Body of pancreas (tissue), 4 donors: ENCODE data around the gene NPIPB13.
"Not testable (repeated sequence)": the region's sequence is repeated elsewhere in the genome, so short reads cannot be mapped to it uniquely, and the experiment has no call there.

Experiments
- POLR2A ChIP-seq, 3 donors: fragments of 450-650 bp; IDR thresholded peaks; one replicate each; pipeline ENCODE4 v1.6.1; 2016; ENCODE audit warnings: antibody characterized with exemption in 3 of 3, mild to moderate bottlenecking in 2 of 3
- TF ChIP-seq, protein P1 (sequence below), 7 experiments: fragments of 450-650 bp in 4 of 7; fragments of 200-600 bp in 3 of 7; sonication (generic) in 3 of 7; IDR thresholded peaks; one replicate each; pipeline ENCODE4 v1.5.1; 2016 to 2019; ENCODE audit warnings: antibody characterized with exemption in 7 of 7

DNA sequence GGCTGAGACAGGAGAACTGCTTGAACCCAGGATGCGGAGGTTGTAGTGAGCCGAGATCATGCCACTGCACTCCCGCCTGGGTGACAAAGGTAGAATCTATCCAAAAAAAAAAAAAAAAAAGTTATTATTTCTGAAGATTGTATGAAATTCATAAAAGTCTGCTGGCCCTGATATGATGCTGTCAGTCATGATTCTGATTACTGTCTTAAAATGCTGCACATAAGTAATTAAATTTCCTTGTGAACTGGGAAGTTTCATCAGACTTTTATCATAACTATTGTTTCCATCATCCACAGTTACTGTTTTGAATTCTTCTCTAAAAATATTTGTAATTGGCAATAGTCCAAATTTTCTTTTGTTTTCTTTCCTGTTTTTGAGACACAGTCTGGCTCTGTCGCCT lies at the start of gene NPIPB13:
- TF ChIP-seq, protein P1, sequence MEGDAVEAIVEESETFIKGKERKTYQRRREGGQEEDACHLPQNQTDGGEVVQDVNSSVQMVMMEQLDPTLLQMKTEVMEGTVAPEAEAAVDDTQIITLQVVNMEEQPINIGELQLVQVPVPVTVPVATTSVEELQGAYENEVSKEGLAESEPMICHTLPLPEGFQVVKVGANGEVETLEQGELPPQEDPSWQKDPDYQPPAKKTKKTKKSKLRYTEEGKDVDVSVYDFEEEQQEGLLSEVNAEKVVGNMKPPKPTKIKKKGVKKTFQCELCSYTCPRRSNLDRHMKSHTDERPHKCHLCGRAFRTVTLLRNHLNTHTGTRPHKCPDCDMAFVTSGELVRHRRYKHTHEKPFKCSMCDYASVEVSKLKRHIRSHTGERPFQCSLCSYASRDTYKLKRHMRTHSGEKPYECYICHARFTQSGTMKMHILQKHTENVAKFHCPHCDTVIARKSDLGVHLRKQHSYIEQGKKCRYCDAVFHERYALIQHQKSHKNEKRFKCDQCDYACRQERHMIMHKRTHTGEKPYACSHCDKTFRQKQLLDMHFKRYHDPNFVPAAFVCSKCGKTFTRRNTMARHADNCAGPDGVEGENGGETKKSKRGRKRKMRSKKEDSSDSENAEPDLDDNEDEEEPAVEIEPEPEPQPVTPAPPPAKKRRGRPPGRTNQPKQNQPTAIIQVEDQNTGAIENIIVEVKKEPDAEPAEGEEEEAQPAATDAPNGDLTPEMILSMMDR (IDR thresholded peaks at IDR 0.05): not testable (repeated sequence)
- not testable (repeated sequence) for TF ChIP-seq POLR2A (IDR thresholded peaks at IDR 0.05)
